Stimulated activated naive CD4-positive, alpha-beta T cell (primary cell): ENCODE results near the gene HIRIP3.
A peak's percentile ranks its signal among the peaks of the same experiment; 100 is the strongest.

Experiments used
- DNase-seq, 6 experiments: peaks; one replicate each; lab custom pipeline; 2025; lab: John Stamatoyannopoulos, UW

The HIRIP3 gene

DNA sequence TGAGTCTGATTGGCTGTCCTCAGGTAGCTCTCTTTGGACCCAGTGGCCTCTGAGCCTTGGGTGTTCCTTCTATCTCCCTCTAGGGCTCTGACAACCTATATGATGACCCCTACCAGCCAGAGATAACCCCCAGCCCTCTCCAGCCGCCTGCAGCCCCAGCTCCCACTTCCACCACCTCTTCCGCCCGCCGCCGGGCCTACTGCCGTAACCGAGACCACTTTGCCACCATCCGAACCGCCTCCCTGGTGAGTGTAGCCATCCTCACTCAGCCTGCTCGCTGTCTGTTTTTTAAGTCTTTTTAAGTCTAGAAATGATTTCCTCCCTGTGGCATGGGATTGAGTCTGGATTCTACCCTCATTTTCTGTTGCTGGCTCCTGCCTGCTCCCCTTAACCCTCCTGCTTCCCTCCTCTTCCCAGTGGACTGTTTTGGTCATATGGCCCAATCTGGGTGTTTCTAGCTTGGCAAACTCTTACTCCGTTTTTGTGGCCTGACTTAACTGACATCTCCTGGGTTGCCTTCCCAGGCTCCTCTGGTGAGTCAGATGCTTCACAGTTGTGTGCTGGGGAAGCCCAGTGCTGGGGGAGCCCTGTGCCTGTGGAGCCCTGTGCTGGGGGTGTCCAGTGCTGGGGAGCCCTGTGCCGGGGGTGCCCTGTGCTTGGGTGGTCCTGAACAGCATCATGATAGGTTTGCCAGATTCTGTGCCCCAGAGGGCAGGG lies 11.8 kb downstream of the HIRIP3 start:
- DNase-seq, result no peak

- DNase-seq, result no peak
Observed at GRCh38 chr16:29982560-29983419, 12.6 kb downstream of the HIRIP3 start.

- DNase-seq, result no peak
Observed at GRCh38 chr16:29978564-29979270, 16.7 kb downstream of the HIRIP3 start.

GRCh38 chr16:29978081-29978480 lies 17.3 kb downstream of the HIRIP3 start:
- DNase-seq, result no peak

DNA sequence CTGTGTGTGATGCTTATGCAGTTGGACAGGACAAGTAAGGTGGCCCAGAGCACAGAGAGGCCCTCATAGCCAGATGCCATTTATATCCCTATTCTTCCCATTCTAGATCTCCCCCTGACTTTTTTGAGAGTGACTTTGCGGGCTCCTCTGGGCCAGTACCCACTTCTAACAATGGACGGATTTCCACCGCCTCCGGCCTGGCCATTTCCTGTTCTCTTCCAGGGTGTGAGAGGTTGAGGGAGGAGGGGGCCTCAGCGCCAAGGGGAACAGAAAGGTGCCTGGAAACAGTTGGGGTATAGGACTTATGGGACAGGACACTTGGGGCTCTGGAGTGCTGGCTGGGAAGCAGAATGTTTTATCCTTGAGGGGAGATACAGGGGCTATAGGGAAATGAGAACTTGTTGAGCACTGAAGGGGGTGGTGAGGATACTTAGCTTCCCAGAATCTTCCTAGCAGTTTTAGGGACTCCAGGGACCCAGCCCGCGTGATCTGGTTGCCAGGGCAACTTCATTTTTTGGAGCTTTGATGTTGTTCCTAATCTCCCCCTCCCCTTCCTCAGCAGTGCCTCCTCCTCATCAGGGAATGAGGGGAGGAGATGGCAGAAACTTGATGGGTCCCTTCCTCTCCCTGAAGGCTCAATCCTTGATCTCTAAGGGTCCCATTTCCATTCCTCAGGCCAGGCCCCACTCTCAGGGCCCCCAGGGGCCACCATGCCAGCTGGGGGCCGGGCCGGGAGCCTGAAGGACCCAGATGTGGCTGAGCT lies 18.2 kb downstream of the HIRIP3 start:
- DNase-seq, result no peak

- no peak for DNase-seq
Observed at GRCh38 chr16:29975811-29976511, 19.5 kb downstream of the HIRIP3 start.

GRCh38 chr16:29975134-29975538 lies 20.3 kb downstream of the HIRIP3 start:
- DNase-seq, result no peak

DNA sequence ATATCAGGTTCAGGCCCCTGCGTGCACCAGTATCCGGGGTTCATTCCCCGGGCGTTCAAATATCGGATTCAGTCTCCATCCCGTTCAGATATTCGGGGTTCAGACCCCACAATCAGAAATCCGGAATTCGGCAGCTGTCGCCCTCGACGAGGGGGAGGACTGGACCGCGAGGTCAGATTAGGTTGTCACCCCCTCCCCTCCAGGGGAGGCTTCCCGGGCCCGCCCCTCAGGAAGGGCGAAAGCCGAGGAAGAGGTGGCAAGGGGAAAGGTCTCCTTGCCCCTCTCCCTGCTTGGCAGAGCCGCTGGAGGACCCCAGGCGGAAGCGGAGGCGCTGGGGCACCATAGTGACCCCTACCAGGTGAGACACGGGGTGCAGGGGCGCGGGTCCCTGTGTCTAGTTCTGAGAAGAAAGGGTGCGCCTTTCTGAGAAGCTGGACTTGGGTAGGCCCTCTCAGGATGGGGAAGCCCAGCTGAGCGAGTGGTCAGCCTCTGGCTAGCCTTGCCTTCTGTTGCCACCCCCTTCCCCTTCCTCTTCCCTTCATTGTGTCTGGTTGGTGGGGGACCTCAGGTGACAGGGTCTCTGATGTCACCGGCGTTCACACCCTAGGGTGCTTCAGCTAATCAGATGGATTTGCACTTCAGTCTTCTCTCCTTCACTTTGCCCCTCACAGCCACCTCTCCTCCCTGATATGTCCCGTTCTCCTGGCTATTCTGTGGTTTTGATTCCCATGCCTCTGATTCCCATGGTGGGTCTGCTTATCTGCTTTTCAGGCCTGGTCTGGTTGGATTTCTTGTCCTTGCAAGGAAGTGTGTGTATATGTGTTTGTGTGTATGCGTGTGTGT lies 20.9 kb downstream of the HIRIP3 start:
- peak in 3 of 6 experiments; percentile 14 to 42 (median 38) for DNase-seq

- peak; percentile 82 to 93 (median 88) for DNase-seq
Observed at GRCh38 chr16:29973384-29974246, 21.8 kb downstream of the HIRIP3 start, which contains the start of gene TAOK2. Gene TAOK2, plus strand, starts transcription at chr16:29973868. Its CDS starts 3,905 bp downstream, at chr16:29977773.

- DNase-seq, result no peak
Observed at GRCh38 chr16:29972992-29973383, 22.4 kb downstream of the HIRIP3 start.

DNA sequence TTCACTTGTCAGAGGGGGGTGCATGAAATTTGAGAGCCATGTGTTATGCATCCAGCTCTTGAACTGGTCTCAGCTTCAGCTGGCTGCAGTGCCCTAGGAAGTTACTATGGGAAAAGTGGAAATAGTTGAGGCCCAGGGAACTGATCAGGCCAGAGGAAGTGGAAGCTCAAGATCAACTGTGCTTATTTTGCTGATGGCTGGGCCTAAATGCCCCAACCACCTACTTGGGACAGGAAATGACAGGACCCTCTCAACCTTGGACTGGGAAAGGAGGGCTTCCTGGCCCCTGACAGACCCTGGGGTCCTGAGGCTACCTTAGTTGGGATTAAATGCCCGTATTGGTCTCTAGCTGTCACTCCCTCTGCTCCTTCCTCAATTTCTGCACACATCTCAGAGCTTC lies 22.9 kb downstream of the HIRIP3 start:
- DNase-seq, result no peak

GRCh38 chr16:29971304-29971703 lies 24.1 kb downstream of the HIRIP3 start:
- no peak for DNase-seq

DNA sequence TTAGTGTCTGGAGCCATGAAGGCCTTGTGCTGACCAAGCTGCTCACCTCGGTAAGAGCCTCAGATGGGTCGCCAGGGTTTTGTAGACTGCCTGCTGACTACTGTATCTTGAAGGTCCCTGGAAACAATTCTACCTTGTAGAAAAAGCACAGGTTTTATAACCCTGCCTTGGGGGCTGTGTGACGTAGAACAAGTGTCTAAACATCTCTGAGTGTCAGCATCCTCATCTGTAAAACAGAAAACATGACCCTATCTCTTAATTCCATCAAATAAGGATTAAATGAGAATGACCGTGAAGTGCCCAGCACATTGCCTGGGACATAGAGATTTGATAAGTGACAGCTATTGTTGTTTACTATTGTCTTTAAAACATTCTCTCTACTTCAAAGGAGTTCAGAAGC lies 27.2 kb downstream of the HIRIP3 start:
- no peak for DNase-seq

DNA sequence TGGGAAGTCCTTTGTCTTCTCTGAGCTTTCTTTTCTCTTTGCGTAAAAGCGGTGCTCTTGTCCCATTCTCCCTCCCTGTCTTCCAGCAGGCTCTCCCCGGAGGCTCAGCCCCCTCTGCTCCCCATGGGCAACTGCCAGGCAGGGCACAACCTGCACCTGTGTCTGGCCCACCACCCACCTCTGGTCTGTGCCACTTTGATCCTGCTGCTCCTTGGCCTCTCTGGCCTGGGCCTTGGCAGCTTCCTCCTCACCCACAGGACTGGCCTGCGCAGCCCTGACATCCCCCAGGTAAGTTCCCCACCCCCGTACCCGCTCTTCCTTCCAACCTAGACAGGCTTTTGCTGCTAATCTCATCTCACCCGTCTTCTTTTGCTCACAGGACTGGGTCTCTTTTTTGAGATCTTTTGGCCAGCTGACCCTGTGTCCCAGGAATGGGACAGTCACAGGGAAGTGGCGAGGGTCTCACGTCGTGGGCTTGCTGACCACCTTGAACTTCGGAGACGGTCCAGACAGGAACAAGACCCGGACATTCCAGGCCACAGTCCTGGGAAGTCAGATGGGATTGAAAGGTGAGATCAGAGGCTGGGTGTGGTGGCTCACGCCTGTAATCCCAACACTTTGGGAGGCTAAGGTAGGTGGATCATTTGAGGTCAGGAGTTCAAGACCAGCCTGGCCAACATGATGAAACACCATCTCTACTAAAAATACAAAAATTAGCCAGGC lies 32.2 kb downstream of the HIRIP3 start:
- no peak for DNase-seq

DNA sequence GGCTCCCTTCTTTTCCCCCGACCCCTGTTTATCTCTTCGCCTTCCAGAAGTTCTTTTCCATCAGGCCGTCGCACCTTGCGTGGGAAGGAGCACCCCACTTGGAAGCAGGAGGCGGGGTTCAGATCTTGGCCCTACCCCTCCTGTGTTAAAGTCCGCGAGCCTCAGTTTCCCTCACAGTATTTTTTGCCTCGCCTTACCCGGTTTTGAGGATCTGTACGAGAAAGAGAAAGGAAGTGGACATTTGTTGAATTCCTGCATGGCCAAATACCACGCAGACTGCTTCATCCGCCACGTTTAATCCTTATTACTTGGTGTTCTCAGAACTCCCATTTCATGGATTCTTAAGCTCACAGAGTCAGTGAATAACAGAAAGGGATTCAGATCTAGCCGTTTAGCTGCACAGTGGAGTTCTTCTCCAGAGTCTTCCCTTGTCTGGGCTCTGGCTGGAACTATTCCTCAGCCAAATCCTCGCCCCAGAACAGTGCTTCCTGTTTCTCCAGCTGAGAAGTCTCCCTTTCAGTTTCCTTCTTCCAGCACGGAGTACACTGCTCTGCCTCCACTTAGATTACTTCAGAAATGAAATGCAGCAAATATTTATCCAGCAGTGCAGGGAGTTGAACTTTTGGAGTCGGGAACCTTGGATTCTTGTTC lies 32.9 kb downstream of the HIRIP3 start:
- peak in 1 of 6 experiments; percentile 48 for DNase-seq

DNA sequence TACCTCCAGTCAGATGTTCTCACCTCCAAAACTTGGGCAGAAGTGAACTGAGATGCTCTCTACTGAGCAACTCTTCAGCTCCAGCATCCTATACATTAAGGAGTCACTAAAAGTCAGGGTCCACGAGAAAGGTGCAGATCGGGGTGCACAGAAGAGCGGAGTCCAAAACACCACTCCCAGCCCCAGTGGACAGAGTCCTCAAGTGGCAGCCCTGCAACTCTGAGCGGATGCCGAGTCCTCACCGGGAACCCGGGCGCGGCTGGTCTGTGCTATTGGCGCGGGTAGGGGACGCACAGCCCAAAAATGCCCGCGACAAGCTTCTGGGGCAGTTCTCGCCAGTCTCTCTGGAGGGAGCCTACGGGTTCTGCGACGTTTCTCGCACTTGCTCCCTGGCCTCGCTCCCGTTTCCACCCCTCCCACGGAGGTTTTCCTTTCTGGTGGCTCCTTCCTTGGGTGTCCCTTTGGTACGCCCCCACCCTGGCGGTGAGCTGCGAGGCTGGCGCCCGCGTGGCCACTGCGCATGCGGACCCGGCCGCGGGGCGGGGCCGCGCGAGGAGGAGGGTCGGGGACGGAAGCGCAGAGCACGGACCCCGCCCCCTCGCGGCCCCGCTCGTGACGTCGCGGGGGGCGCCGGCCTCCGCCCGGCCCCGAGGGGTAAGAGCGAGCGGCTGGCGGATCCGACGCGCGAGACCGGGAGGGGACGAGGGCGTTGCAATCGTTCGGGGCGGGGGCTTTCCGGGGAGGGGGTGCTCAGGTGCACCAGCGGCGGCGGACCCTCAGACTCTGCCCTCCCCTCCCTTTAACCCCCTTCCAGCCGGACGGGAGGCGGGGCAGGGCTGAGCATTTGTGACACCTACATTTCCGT lies 33.7 kb downstream of the HIRIP3 start, which contains the start of gene TMEM219:
Gene TMEM219 (plus strand): TSS at position 601 of the 865 bp plus-strand sequence. CDS start 1,065 bp downstream, outside the sequence.
- DNase-seq, result peak; percentile 88 to 96 (median 91)

DNA sequence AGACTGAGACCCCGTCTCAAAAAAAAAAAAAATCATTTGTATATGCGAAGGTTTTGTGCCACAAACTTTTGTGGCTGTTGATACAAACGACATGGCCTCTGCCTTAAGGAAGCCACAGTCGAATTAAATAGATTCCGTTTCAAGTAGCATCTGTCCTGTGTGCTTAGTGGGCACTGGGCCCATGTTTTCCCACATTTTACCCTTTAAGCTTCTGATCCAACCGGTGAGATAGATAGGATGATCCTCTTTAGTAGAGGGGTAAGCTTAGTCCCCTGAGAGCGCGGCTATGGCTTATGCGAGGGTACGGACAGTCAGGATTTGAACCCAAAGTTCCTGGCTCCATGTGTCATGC lies 34.3 kb downstream of the HIRIP3 start:
- DNase-seq, result peak in 1 of 6 experiments; percentile 32
